ENCODE data around the gene PDP2.
"Not testable (repeated sequence)": the region's sequence is repeated elsewhere in the genome, so short reads cannot be mapped to it uniquely, and the experiment has no call there.

PDP2 gene

GRCh38 chr16:66891797-66892196 is 11.5 kb downstream of the PDP2 start:
- TF ChIP-seq CTCF (IDR thresholded peaks at IDR 0.05; ENCODE audit: insufficient read depth, missing control alignments), result no peak
- no peak for DNase-seq (ENCODE audit: insufficient read length, low spot score)
- FAIRE-seq, result no peak

- no peak for DNase-seq (ENCODE audit: insufficient read length, low spot score)
- no peak for FAIRE-seq
- TF ChIP-seq CTCF (IDR thresholded peaks at IDR 0.05; ENCODE audit: insufficient read depth, missing control alignments), result no peak
Measured at GRCh38 chr16:66894055-66894454, 13.7 kb downstream of the PDP2 start.

- FAIRE-seq (no peak), DNase-seq (ENCODE audit: insufficient read length, low spot score) (no peak)
- TF ChIP-seq CTCF (IDR thresholded peaks at IDR 0.05; ENCODE audit: insufficient read depth, missing control alignments), result peak; percentile 97
Measured at GRCh38 chr16:66894948-66895688, 14.8 kb downstream of the PDP2 start.

GRCh38 chr16:66895689-66895979 is 15.3 kb downstream of the PDP2 start:
- no peak for TF ChIP-seq CTCF (IDR thresholded peaks at IDR 0.05; ENCODE audit: insufficient read depth, missing control alignments)
- no peak for DNase-seq (ENCODE audit: insufficient read length, low spot score)
- FAIRE-seq, result no peak

GRCh38 chr16:66895999-66896398 is 15.7 kb downstream of the PDP2 start:
- FAIRE-seq (no peak), DNase-seq (ENCODE audit: insufficient read length, low spot score) (no peak)
- TF ChIP-seq CTCF (IDR thresholded peaks at IDR 0.05; ENCODE audit: insufficient read depth, missing control alignments), result no peak

GRCh38 chr16:66896682-66897081 is 16.4 kb downstream of the PDP2 start:
- not testable (repeated sequence) for FAIRE-seq; DNase-seq (ENCODE audit: insufficient read length, low spot score)

GRCh38 chr16:66898207-66898606 is 17.9 kb downstream of the PDP2 start:
- TF ChIP-seq CTCF (IDR thresholded peaks at IDR 0.05; ENCODE audit: insufficient read depth, missing control alignments), result no peak
- no peak for FAIRE-seq
- no peak for DNase-seq (ENCODE audit: insufficient read length, low spot score)

GRCh38 chr16:66898933-66899309 is 18.6 kb downstream of the PDP2 start:
- DNase-seq (ENCODE audit: insufficient read length, low spot score), result no peak
- no peak for TF ChIP-seq CTCF (IDR thresholded peaks at IDR 0.05; ENCODE audit: insufficient read depth, missing control alignments)
- FAIRE-seq, result no peak
